Cardiac muscle cell (in vitro differentiated cells and primary cell): ENCODE results near the gene FBXO36. TPM values are rescaled to one million over a fixed set of nuclear protein-coding genes. Genes with fewer than 3 reads are reported as not detected.

Source experiments
- DNase-seq, 2 donors: peaks; one replicate each; pipeline versions ENCODE4 v3.0.0 to v3.0.0-alpha.2; 2010 to 2017; ENCODE audit warnings: low read depth in 1 of 2, low spot score in 1 of 2
- H3K27ac ChIP-seq: fragments of 200-600 bp; sonication (generic); 2 replicates; pipeline ENCODE4 v1.5.1; 2016
- H3K27me3 ChIP-seq: fragments of 200-600 bp; sonication (generic); 2 replicates; pipeline ENCODE4 v1.6.0; 2016; ENCODE audit warnings: control low read depth
- H3K36me3 ChIP-seq: fragments of 200-600 bp; sonication (generic); 2 replicates; pipeline ENCODE4 v1.5.1; 2016; ENCODE audit warnings: control low read depth
- H3K4me1 ChIP-seq: fragments of 200-600 bp; sonication (generic); 2 replicates; pipeline ENCODE4 v1.8.1; 2017; ENCODE audit warnings: low read depth, mild to moderate bottlenecking, mixed run types
- H3K4me3 ChIP-seq: fragments of 200-600 bp; sonication (generic); 2 replicates; pipeline ENCODE4 v1.5.1; 2016; ENCODE audit warnings: mild to moderate bottlenecking
- H3K9me3 ChIP-seq: fragments of 200-600 bp; sonication (generic); 2 replicates; pipeline ENCODE4 v1.5.1; 2017; ENCODE audit warnings: low read depth, mild to moderate bottlenecking, control low read depth
- CTCF ChIP-seq: IDR thresholded peaks from 2 replicates; pipeline ENCODE4 v1.5.1; 2012; ENCODE audit warnings: low read depth, mild to moderate bottlenecking, low read length
- polyA plus RNA-seq: library from polyadenylated mRNA; unstranded; fragments of >200 nt; fragmentation: Nextera tagmentation; extraction: Ambion mirVana; gene quantifications from 2 replicates; pipeline ENCODE4 v1.2.1, GENCODE V29; 2016
- total RNA-seq: library from RNA; depleted of rRNA; stranded (reverse); fragments of >200 nt; gene quantifications from 2 replicates; pipeline ENCODE4 v1.2.3, GENCODE V29; 2016

FBXO36 gene
- total and polyA plus RNA-seq, 2 experiments from 2014 or later = 4.8 to 5.7 TPM

- Histone ChIP-seq H3K4me1 (peaks cover 13% of the 10 kb centered on the region), H3K4me3 (no peak overlapping the region), H3K36me3 (no peaks in the 10 kb centered on the region), H3K9me3 (no peaks in the 10 kb centered on the region), H3K27ac (no peak overlapping the region), H3K27me3 (no peaks in the 10 kb centered on the region)
- no peak for DNase-seq
- TF ChIP-seq CTCF = no peak
Observed at GRCh38 chr2:230052299-230052698, 130.0 kb downstream of the FBXO36 start.

- H3K36me3 ChIP-seq = no peaks in the 10 kb centered on the region
- peaks cover 12% of the 10 kb centered on the region for H3K4me1 ChIP-seq
- H3K27me3 ChIP-seq = no peaks in the 10 kb centered on the region
- TF ChIP-seq CTCF = no peak
- no peaks in the 10 kb centered on the region for H3K9me3 ChIP-seq
- no peak overlapping the region for H3K4me3 ChIP-seq
- DNase-seq = peak in 1 of 2 donors; percentile 34
- H3K27ac ChIP-seq = no peak overlapping the region
Observed at GRCh38 chr2:230053753-230054478, 131.6 kb downstream of the FBXO36 start.

GRCh38 chr2:230060672-230061293 lies 138.5 kb downstream of the FBXO36 start:
- Histone ChIP-seq H3K9me3 (no peaks in the 10 kb centered on the region), H3K4me1 (no peaks in the 10 kb centered on the region), H3K36me3 (no peaks in the 10 kb centered on the region), H3K27ac (no peak overlapping the region), H3K27me3 (no peaks in the 10 kb centered on the region), H3K4me3 (no peak overlapping the region)
- no peak for DNase-seq
- no peak for TF ChIP-seq CTCF

Other genes starting within 250 kb of the FBXO36 start
- 0.04 TPM in 1 of 2 replicates, not detected in the other for gene DNER, start 207.9 kb upstream of the FBXO36 start, total RNA-seq
- not detected in 2 replicates for gene DNER, start 207.9 kb upstream of the FBXO36 start, polyA plus RNA-seq
- gene TRIP12, start 494 bp upstream of the FBXO36 start, total RNA-seq = 92.6 and 190 TPM in 2 replicates
- 57.5 and 81.8 TPM in 2 replicates for gene TRIP12, start 494 bp upstream of the FBXO36 start, polyA plus RNA-seq
- 1.7 and 7.5 TPM in 2 replicates for gene SLC16A14, start 146.4 kb downstream of the FBXO36 start, total RNA-seq
- 2.0 and 6.0 TPM in 2 replicates for gene SLC16A14, start 146.4 kb downstream of the FBXO36 start, polyA plus RNA-seq